GM18517 (cell line): Measurements from ENCODE around the gene ATP11B.

Source experiments
- ATAC-seq: cut with Tn5 transposase; IDR thresholded peaks from one replicate; pipeline ENCODE4 v1.9.1; 2021; ENCODE audit warnings: mild to moderate bottlenecking, moderate library complexity; ENCODE audit not compliant: unreplicated experiment

Gene ATP11B

GRCh38 chr3:182792901-182793662, at the start of gene ATP11B:
ATP11B (plus strand) TSS chr3:182793504; CDS start chr3:182793760, 256 bp downstream.
- peak; percentile 69 for ATAC-seq

- ATAC-seq, result no peak
These were observed 46.3 kb upstream of the ATP11B start for GRCh38 chr3:182746959-182747358.

- ATAC-seq, result no peak
These were observed 38.0 kb upstream of the ATP11B start for GRCh38 chr3:182755308-182755707.

- ATAC-seq, result no peak
These were observed 37.6 kb upstream of the ATP11B start for GRCh38 chr3:182755712-182756111.

GRCh38 chr3:182760576-182761164, 32.6 kb upstream of the ATP11B start:
- no peak for ATAC-seq

- no peak for ATAC-seq
These were observed 29.4 kb upstream of the ATP11B start for GRCh38 chr3:182763896-182764295.

- no peak for ATAC-seq
These were observed 28.0 kb upstream of the ATP11B start for GRCh38 chr3:182765287-182765686.

GRCh38 chr3:182766099-182766498, 27.2 kb upstream of the ATP11B start:
- no peak for ATAC-seq

- no peak for ATAC-seq
These were observed 24.9 kb upstream of the ATP11B start for GRCh38 chr3:182768413-182768812.

- no peak for ATAC-seq
These were observed 23.6 kb upstream of the ATP11B start for GRCh38 chr3:182769673-182770072.

GRCh38 chr3:182782149-182782548, 11.2 kb upstream of the ATP11B start:
- peak; percentile 51 for ATAC-seq

- ATAC-seq, result no peak
These were observed 10.2 kb upstream of the ATP11B start for GRCh38 chr3:182783106-182783505.

- ATAC-seq, result no peak
These were observed 8.8 kb upstream of the ATP11B start for GRCh38 chr3:182784542-182784941.

- no peak for ATAC-seq
These were observed 8.2 kb upstream of the ATP11B start for GRCh38 chr3:182785142-182785541.

- no peak for ATAC-seq
These were observed 7.5 kb upstream of the ATP11B start for GRCh38 chr3:182785756-182786155.

GRCh38 chr3:182786564-182787196, 6.6 kb upstream of the ATP11B start:
- no peak for ATAC-seq

- ATAC-seq, result no peak
These were observed 5.8 kb upstream of the ATP11B start for GRCh38 chr3:182787302-182788036.

- no peak for ATAC-seq
These were observed 3.9 kb upstream of the ATP11B start for GRCh38 chr3:182789371-182789770.

- ATAC-seq, result no peak
These were observed 2.7 kb upstream of the ATP11B start for GRCh38 chr3:182790612-182791011.

- ATAC-seq, result peak; percentile 34
These were observed 555 bp downstream of the ATP11B start for GRCh38 chr3:182793663-182794454.
